GM23248 (cell line): Measurements from ENCODE around the gene FAM72A. TPM values are rescaled to one million over a fixed set of nuclear protein-coding genes. Genes with fewer than 3 reads are reported as not detected.
"Not testable (repeated sequence)": the region's sequence is repeated elsewhere in the genome, so short reads cannot be mapped to it uniquely, and the experiment has no call there.

Experiments used
- DNase-seq: peaks from one replicate; pipeline ENCODE4 v3.0.0-alpha.2; 2015
- H2AFZ ChIP-seq: fragments of 200-600 bp; sonication (generic); 2 replicates; pipeline ENCODE4 v1.6.1; 2016; ENCODE audit warnings: antibody characterized with exemption
- H3F3A ChIP-seq: fragments of 200-600 bp; sonication (generic); 2 replicates; pipeline ENCODE4 v1.6.1; 2016; ENCODE audit warnings: mild to moderate bottlenecking, antibody characterized with exemption, mixed run types; ENCODE audit not compliant: insufficient read depth
- H3K27ac ChIP-seq: fragments of 200-600 bp; sonication (generic); 2 replicates; pipeline ENCODE4 v1.5.1; 2016; ENCODE audit warnings: mild to moderate bottlenecking
- H3K27me3 ChIP-seq: fragments of 200-600 bp; sonication (generic); replicated peaks from 2 replicates; pipeline ENCODE4 v1.6.1; 2016; ENCODE audit warnings: mild to moderate bottlenecking; ENCODE audit not compliant: insufficient read depth
- H3K36me3 ChIP-seq: fragments of 200-600 bp; sonication (generic); 2 replicates; pipeline ENCODE4 v1.6.1; 2016; ENCODE audit warnings: low read depth, mild to moderate bottlenecking
- H3K4me1 ChIP-seq: fragments of 200-600 bp; sonication (generic); 2 replicates; pipeline ENCODE4 v1.6.1; 2016; ENCODE audit warnings: mild to moderate bottlenecking; ENCODE audit not compliant: insufficient read depth
- H3K4me2 ChIP-seq: fragments of 200-600 bp; sonication (generic); one replicate; pipeline ENCODE4 v1.6.1; 2016; ENCODE audit warnings: mild to moderate bottlenecking; ENCODE audit not compliant: unreplicated experiment
- H3K4me3 ChIP-seq: fragments of 200-600 bp; sonication (generic); 2 replicates; pipeline ENCODE4 v1.5.1; 2016; ENCODE audit warnings: mild to moderate bottlenecking
- H3K79me2 ChIP-seq: fragments of 200-600 bp; sonication (generic); 2 replicates; pipeline ENCODE4 v1.6.1; 2016; ENCODE audit warnings: mild to moderate bottlenecking; ENCODE audit not compliant: insufficient read depth
- H3K9ac ChIP-seq: fragments of 200-600 bp; sonication (generic); 2 replicates; pipeline ENCODE4 v1.6.1; 2016; ENCODE audit warnings: mild to moderate bottlenecking
- H3K9me2 ChIP-seq: fragments of 200-600 bp; sonication (generic); 2 replicates; pipeline ENCODE4 v1.6.1; 2016; ENCODE audit warnings: mixed run types, mild to moderate bottlenecking, moderate library complexity; ENCODE audit not compliant: insufficient read depth
- H3K9me3 ChIP-seq: fragments of 200-600 bp; sonication (generic); one replicate; pipeline ENCODE4 v1.6.1; 2017; ENCODE audit warnings: low read depth
- H4K20me1 ChIP-seq: fragments of 200-600 bp; sonication (generic); 2 replicates; pipeline ENCODE4 v1.6.0; 2016; ENCODE audit not compliant: insufficient read depth
- WGBS, 2 experiments: methylation state at CpG; one replicate each; pipeline ENCODE4 v1.1.6; 2015 to 2017; ENCODE audit warnings: low lambda C conversion rate in 2 of 2, low coverage in 1 of 2; ENCODE audit errors: missing lambda C conversion rate in 2 of 2; 5-methylcytosine and 5-hydroxymethylcytosine counted together
- in situ Hi-C: fragments of 300-500 bp; cut with MboI; formaldehyde crosslinking; loops from 2 replicates; pipeline ENCODE4 v1.15.0; 2020
- polyA plus RNA-seq: library from polyadenylated mRNA; unstranded; fragments of >200 nt; fragmentation: Nextera tagmentation; extraction: Ambion mirVana; gene quantifications from 2 replicates; pipeline ENCODE4 v1.2.1, GENCODE V29; 2016
- total RNA-seq: library from RNA; depleted of rRNA; stranded (reverse); fragments of >200 nt; shearing (Covaris generic); gene quantifications from 2 replicates; pipeline ENCODE4 v1.2.3, GENCODE V29; 2014

The FAM72A gene
- total and polyA plus RNA-seq, 2 experiments from 2014 or later, result 2.5 to 3.1 TPM

- H3K27me3 ChIP-seq, H2AFZ ChIP-seq, DNase-seq, H3K9me3 ChIP-seq, H3K4me1 ChIP-seq, H3K36me3 ChIP-seq, H3K79me2 ChIP-seq, H3K27ac ChIP-seq, H3K9me2 ChIP-seq, H3K4me2 ChIP-seq, in situ Hi-C loops, H4K20me1 ChIP-seq, H3K4me3 ChIP-seq, H3F3A ChIP-seq, H3K9ac ChIP-seq: not testable (repeated sequence)
- no CpG with 5 or more reads among the region's 3 CpGs for WGBS, 2 experiments
Observed at GRCh38 chr1:206185778-206186177, 16.9 kb downstream of the FAM72A start.

DNA sequence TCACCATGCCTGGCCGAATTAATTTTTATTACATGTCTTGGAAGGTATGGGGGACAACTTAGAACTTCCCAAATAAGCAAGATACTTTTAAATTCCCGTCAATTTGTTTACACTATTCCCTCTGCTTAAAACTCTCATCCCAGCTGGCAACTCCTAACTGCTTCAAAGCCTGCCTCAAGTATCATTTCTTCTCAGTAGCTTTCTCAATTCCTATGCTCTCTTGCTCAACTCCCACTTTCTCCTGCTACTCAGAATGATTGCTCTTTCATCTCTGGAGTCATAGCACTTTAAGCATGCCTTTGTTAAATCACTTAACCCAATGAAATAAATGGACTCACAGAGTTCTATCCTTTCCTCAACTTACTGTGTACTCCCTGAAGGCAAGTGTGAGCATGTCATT, 18.9 kb downstream of the FAM72A start:
- H3K4me2 ChIP-seq, H3K4me3 ChIP-seq, H2AFZ ChIP-seq, H3F3A ChIP-seq, in situ Hi-C loops, H3K9ac ChIP-seq, H3K9me2 ChIP-seq, H3K27ac ChIP-seq, H3K27me3 ChIP-seq, H4K20me1 ChIP-seq, H3K36me3 ChIP-seq, H3K9me3 ChIP-seq, H3K4me1 ChIP-seq, H3K79me2 ChIP-seq: not testable (repeated sequence)
- DNase-seq, result peak; percentile 2
- WGBS, 2 experiments, result 88 to 100% methylated on average over 1 of the region's 2 CpGs

- WGBS, 2 experiments, result 56 to 96% methylated on average over 2 to 5 of the region's 6 CpGs
- H3K9ac ChIP-seq, H3K9me2 ChIP-seq, H3K79me2 ChIP-seq, H3K36me3 ChIP-seq, in situ Hi-C loops, H4K20me1 ChIP-seq, H3K27me3 ChIP-seq, H3K9me3 ChIP-seq, H2AFZ ChIP-seq, H3K4me2 ChIP-seq, H3K4me3 ChIP-seq: not testable (repeated sequence)
- H3K4me1 ChIP-seq, result peaks cover 12% of the 10 kb centered on the region; the same call in 1 of the 2 replicates
- DNase-seq, result peak; percentile 44
- peaks cover 13% of the 10 kb centered on the region; the same call in 1 of the 2 replicates for H3F3A ChIP-seq
- H3K27ac ChIP-seq, result peak overlapping the region; percentile 57; the same call in 1 of the 2 replicates
Observed at GRCh38 chr1:206182368-206183317, 20.0 kb downstream of the FAM72A start.

DNA sequence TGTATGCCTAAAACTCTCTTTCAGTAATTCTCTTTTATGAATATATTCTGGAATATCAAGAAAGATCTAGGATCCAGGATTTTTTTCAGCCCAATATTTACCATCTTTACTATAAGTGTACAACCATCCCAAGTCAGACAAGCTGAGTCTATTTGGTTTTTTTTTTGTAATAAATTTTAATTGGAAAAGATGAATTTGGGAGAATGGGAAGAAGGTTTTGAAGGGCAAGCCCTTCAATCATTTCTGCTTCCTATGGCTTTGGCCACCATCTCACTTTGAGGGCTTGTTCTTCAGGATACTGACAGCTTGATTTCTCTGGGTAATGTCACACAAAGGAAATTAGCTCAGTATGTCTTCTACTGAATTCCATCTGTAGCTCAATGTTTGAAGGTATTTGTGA, 23.0 kb downstream of the FAM72A start:
- H3K36me3 ChIP-seq, H3K9me2 ChIP-seq, in situ Hi-C loops: not testable (repeated sequence)

DNA sequence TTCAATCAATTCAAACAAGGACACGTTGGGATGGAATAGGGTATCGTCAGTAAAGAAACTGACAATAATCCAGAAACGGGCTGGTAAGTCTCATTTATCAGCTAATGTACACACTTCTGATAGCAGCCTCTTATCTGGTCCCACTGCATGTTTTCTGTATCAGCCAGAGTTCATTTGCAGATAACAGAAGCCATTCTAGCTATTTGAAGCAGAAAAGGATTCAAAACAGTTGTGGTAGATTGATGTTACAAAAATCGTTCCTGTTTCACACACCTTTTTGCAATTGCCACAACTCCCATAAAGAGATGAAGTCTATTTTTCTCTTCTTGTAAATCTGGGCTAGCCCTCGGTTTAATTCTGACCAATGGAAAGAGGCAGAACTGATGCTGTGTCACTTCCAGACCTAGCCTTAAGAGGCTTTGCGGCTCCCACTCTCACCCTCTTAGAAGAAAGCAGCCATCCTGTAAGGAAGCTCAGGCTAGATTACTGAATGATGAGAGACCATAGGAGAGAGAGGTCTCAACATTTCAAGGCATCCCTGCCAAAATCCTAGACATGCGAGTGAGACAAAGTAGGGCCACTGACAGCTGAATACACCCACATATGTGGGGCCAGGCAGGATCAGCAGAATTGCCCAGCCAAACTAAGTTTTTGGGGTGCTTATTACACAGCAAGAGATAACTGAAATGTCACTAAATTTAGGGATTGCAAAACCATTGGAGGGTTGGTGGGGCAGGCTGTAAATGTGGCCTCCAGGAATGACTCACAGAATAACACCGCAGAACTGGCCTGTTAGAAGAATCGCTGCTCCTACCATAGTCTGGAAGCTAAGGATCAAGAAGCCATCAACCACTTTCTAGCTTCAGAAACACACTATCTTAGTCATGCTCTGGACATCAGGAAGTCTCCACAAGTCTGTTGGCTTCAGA, 24.3 kb downstream of the FAM72A start:
- H3K36me3 ChIP-seq, H3K27me3 ChIP-seq, H3K9ac ChIP-seq, H3K9me2 ChIP-seq, H2AFZ ChIP-seq, in situ Hi-C loops, H3K79me2 ChIP-seq, H3K9me3 ChIP-seq, H3K4me3 ChIP-seq, H4K20me1 ChIP-seq: not testable (repeated sequence)
- DNase-seq, result peak; percentile 80
- Histone ChIP-seq H3K4me1 (peaks cover 17% of the 10 kb centered on the region; the same call in 1 of the 2 replicates), H3K27ac (peak overlapping the region; percentile 60), H3F3A (peaks cover 13% of the 10 kb centered on the region; the same call in 1 of the 2 replicates), H3K4me2 (peak overlapping the region; percentile 1)
- WGBS, 2 experiments, result 65 to 71% methylated on average over 9 of the region's 9 CpGs

More for the DNA sequence above, 23.0 kb downstream of the FAM72A start:
- not testable (repeated sequence) for H3K27me3 ChIP-seq, H4K20me1 ChIP-seq, H3K9ac ChIP-seq, H3K79me2 ChIP-seq, DNase-seq, H3K27ac ChIP-seq, H3K4me3 ChIP-seq, H2AFZ ChIP-seq, H3K9me3 ChIP-seq, H3K4me2 ChIP-seq
- peaks cover 17% of the 10 kb centered on the region; the same call in 1 of the 2 replicates for H3K4me1 ChIP-seq
- H3F3A ChIP-seq, result peaks cover 13% of the 10 kb centered on the region; the same call in 1 of the 2 replicates

- H3K4me3 ChIP-seq, H2AFZ ChIP-seq, H3K9me3 ChIP-seq, H4K20me1 ChIP-seq, DNase-seq, H3K27me3 ChIP-seq, in situ Hi-C loops, H3K36me3 ChIP-seq, H3K4me2 ChIP-seq, H3K9me2 ChIP-seq, H3K27ac ChIP-seq, H3K9ac ChIP-seq, H3K79me2 ChIP-seq: not testable (repeated sequence)
- WGBS, 2 experiments, result 0 to 9% methylated on average over 1 to 2 of the region's 2 CpGs
- Histone ChIP-seq H3K4me1 (peaks cover 15% of the 10 kb centered on the region; the same call in 1 of the 2 replicates), H3F3A (peaks cover 13% of the 10 kb centered on the region; the same call in 1 of the 2 replicates)
Observed at GRCh38 chr1:206176114-206176502, 26.5 kb downstream of the FAM72A start.

DNA sequence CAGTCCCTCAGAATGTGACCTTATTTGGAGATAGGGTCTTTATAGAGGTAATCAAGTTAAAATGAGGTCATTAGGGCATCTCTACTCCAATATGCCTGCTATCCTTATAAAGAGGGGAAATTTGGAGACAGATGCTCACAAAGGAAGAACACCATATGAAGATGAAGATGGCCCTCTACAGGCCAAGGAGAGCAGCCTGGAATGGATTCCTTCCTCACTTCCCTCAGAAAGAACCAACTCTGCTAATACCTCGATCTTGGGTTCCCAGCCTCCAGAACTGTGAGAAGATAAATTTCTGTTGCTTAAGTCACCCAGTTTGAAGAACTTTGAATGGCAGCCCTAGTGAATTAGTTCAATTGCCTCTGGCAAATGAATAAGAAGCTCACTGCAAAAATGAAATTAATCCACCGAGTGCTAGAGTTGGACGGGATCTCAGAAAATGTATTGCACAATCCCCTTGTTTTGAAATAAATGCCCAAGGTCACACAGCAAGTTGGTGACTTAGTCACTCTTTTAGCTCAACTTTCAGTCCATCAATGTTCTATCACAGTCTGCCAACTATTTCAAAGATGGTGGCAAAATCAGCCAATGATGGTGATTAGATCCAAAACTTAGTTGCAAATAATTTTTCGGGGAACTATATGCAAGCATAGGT, 27.1 kb downstream of the FAM72A start:
- H3K9ac ChIP-seq, H3K9me2 ChIP-seq, in situ Hi-C loops, H4K20me1 ChIP-seq, H3K9me3 ChIP-seq, H3K27me3 ChIP-seq, H3K36me3 ChIP-seq, H2AFZ ChIP-seq, H3K79me2 ChIP-seq: not testable (repeated sequence)
- Histone ChIP-seq H3F3A (peaks cover 13% of the 10 kb centered on the region; the same call in 1 of the 2 replicates), H3K27ac (peak overlapping the region; percentile 54), H3K4me1 (peaks cover 15% of the 10 kb centered on the region; the same call in 1 of the 2 replicates), H3K4me2 (peak overlapping the region; percentile 62), H3K4me3 (peak overlapping the region; percentile 17; the same call in 1 of the 2 replicates)
- 0% methylated on average over 1 of the region's 4 CpGs for WGBS, 2 experiments
- DNase-seq, result peak; percentile 64
